Measurements from ENCODE around the gene ECPAS.
"Not testable (repeated sequence)": the region's sequence is repeated elsewhere in the genome, so short reads cannot be mapped to it uniquely, and the experiment has no call there.

The ECPAS gene

DNA sequence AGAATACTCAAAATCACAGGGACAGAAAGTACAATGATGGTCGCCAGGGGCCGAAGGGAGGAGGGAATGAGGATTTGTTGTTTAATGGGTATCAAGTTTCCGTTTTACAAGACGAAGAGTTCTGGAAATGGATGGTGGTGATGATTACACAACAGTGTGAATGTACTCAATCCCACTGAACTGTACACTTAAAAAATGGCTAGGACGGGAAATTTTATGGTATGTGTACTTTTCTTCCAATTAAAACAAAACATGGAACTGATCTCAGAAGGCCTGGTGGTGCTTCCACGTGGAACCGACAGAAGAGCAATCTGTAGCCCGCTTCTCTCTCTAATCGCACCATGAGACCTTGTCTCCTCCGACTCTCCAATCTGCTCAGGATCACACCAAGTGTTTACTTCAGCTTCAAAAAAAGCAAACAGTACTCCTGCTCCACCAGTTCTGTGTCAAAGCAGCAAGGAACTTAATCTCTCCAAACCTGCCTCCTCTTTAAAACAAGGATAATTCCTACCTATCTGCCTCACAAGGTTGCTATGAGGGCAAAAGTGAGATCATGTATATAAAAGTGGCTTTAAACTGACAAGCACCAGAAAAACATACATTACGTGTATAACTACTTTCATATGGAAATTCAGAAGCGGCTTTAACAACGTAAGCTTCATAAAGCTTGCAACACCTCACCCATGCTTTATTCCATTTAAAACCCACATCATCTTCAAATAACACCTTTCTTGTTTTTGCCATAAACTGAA, 2.1 kb downstream of the ECPAS start:
- no peak for DNase-seq

DNA sequence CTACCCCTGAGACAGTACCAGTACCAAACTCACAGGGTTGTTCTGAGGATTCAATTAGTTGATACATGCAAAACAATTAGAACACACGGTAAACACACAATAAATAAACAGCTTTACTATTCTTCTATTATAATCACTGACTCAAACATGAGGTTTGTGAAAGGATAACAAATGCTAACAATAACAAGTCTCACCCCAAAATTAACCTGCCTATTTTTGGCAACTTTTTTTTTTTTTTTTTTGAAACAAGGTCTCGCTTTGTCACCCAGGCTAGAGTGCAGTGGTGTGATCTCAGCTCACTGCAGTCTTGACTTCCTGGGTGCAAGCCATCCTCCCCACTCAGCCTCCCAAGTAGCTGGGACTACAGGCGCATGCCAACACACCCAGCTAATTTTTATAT, 6.5 kb downstream of the ECPAS start:
- no peak for DNase-seq

DNA sequence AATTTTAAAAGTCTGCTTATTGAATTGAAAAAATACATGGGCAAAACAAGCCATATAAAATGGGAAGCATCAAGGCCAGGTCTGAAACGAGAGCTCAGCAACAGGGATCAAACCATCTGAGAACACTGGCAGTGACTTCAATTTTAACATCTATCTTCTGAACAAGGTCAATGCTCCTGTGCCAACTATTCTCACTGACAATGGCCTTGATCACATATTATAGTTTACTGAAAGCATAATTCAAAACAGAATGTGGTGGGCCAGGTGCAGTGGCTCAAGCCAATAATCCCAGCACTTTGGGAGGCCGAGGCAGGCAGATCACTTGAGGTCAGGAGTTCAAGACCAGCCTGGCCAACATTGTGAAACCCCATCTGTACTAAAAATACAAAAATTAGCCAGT, 9.0 kb downstream of the ECPAS start:
- DNase-seq, result no peak

DNA sequence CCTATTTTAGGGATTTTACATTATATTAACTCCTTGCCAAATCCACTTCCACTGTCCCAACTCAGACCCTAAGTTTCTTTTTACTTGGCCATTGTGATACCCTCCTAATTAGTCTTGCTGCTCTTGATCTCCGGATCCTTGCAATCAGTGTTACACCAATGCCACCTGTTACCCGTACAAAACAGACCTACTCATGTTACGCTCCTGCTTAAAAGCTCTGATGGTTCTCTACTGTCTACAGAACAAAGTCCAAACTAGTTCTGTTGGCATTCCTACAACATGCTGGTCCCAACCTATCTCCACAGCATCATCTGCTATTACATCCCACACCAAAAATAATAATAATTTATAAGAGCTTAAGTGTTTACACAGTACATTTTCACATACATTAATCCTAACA, 9.8 kb downstream of the ECPAS start:
- no peak for DNase-seq

DNA sequence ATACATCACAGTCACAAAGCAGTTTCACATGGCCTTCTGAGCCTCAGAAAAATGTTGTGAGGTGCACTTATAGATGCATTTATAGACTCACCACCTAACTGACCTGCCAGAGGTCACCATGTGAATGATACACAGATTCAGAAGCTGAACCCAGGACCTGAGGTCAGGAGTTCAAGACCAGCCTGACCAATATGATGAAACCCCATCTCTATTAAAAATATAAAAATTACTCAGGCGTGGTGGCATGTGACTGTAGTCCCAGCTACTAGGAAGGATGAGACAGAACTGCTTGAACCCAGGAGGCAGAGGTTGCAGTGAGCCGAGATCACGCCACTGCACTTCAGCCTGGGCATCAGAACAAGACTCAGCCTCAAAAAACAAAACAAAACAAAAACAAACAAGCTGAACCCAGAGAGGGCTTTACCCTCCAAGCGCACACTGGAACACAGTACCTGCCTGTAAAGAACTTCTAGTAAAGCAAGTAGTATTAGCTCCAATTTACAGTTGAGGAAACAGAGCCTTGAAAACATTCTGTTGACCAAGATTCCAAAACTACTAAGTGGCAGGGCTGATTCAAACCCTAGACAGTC, 16.3 kb downstream of the ECPAS start:
- no peak for DNase-seq

DNA sequence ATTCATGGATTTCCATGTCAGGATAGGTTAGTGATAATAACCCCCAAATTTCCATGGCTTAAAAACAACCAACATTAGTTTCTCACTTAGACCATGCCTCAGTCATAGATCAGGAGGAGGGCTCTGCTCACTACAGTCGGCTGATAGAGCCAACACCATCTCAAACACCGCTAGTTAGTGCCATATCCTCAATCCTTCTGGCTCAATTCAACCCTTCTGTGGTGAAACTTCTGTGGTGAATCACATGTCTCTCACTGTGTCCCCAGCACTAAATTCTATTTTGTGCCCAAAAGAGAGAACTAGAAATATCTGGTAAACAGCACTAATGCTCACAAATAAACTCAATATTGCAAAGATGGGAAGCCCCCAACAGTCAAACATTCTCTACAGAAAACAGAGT, 21.1 kb downstream of the ECPAS start:
- no peak for DNase-seq

DNA sequence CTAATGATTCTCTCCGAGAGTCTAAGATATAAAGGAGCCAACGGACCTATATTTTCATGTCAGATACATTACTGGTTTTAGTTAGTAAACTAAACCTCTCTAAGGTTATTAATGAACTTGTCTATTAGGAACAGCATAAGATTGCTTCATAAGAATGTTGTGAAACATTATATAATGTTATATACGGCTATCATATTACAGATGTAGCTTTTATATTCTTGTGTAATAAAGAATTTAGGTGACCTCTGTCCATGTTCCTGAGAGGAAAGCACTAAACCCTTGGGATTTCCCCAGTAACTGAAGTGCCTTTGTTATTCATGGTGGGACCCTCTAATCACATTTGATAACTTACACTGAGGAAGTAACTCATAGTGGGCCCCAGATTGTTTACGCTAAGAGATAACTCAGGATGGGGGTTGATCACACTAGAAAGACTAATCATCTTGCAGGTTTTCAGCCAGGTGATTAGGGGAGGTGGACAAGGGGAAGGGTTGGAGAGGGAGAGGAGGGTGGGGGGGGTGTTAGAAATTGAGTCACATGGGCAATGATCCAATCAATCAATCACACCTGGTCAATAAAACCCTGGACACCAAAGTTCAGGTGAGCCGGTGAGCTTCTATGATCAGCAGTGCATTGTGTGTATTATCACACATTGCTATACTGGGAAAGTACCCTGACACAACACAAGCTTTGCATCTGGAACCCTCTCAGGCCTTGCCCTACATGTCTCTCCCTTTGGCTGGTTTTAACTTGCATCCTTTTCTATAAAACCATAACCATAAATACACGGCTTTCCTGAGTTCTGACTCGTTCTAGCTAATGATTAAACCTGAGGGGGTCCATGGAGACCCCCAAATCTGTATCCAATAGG, 25.8 kb downstream of the ECPAS start:
- no peak for DNase-seq

DNA sequence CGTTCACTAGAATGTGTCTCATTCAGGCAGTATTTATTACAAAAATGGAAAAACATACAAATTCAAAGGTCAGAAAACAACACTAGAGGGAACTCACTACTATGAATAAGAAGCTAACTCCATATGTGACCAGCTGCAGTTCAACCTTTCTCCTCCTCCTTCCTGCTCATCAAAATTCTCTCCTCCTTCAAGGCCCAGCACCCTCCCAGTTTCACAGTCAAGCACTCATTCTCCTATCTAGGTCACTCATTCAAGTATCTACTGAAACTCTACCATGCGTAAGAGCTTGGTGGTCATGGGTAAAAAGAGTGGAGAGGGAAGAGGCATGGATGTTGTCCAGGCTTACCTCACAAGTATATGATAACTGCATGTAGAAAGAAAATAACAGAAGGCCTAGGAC, 27.7 kb downstream of the ECPAS start:
- DNase-seq, result peak in 5 of 56 donors; percentile 3 to 12 (median 4)

DNA sequence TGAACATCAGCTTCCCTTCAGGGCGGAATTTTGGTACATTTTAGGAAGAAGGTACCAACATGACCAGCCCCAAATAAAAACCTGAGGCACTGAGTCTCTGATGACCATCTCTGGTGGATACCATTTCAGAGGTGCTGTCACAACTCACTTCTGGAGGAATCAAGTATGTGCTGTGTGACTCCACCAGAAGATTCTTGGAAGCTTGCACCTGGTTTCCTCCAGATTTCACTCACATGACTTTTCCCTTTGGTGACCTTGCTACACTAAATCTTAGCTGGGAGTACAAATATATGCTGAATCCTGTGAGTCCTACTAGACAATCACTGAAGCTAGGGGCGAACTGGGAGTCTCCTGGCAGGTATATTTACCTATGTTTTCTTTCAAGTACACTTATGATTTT, 28.5 kb downstream of the ECPAS start:
- DNase-seq, result no peak

DNA sequence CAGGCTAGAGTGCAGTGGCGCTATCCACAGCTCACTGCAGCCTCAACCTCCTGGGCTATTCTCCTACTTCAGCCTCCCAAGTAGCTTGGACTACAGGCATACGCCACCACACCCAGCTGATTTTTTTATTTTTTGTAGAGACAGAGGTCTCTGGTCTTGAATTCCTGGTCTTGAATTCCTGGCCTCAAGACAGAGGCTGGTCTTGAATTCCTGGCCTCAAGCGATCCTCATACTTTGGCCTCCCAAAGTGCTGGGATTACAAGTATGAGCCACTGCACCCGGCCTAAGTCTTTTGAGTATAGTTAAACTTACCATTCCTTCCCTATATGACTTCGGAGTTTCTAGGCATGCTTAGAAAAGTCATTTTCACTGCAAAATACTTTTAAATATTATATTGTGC, 29.4 kb downstream of the ECPAS start:
- DNase-seq, result no peak

DNA sequence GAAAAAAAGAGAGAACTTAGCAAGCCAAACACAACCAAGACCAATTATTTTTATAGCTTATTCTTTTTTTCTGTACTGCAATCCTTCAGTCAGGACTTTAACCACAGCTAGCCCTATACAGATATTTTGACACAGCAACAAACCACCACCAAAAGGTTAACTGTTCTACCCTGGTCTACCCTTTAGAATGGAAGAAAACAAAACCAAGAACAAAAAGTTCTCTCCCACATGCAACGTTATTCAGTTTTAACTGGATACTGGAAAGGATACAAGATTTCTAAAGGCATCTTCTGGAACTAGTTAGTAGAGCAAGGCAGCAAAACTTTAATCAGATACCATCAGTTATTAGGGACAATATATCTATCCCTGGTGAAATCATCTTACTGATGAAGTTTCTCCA, 32.6 kb downstream of the ECPAS start:
- DNase-seq, result no peak

DNA sequence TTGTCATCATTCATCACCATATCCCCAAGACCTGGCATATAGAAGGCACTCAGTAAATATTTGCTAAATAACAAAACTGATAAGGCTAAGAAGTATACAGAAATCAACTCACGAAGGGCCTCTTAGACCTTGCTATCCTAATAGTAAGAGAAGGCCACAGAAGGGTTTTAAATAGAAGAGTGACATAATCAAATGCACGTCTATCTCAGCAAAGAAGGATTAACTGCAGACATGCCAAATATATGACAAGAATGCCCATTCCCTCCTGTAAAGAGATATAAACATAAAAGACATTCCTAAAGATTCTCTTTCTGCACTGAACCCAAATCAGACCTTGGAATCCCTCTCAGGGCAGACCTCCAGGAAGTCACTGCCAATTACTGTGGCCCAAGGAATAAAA, 34.1 kb downstream of the ECPAS start:
- no peak for DNase-seq

DNA sequence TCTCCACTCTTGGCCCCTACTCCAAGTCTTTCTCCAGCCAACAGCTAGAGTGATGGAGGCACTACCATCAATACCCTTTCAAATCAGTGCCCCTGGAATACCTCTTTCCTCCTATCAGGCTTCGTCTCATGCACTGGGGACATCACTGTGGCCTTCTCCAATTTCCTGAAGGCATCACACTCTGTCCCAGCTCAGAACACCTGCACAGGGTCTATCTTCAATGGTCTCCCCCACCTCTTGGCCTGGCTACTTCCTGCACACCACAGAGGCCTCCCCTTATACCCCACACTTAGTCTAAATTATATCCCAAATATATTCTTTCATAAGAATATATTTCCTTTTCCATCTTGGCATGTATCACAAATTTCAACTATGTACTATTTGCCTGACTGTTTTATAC, 34.5 kb downstream of the ECPAS start:
- DNase-seq, result no peak

DNA sequence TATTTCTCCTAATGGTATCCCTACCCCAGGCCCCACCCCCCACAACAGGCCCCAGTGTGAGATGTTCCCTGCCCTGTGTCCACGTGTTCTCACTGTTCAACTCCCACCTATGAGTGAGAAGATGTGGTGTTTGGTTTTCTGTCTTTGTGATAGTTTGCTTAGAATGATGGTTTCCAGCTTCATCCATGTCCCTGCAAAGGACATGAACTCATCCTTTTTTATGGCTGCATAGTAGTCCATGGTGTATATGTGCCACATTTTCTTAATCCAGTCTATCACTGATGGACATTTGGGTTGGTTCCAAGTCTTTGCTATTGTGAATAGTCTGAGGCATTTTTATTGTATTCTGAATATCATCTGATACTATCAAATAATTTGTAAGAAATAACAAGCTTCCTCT, 38.4 kb downstream of the ECPAS start:
- not testable (repeated sequence) for DNase-seq

DNA sequence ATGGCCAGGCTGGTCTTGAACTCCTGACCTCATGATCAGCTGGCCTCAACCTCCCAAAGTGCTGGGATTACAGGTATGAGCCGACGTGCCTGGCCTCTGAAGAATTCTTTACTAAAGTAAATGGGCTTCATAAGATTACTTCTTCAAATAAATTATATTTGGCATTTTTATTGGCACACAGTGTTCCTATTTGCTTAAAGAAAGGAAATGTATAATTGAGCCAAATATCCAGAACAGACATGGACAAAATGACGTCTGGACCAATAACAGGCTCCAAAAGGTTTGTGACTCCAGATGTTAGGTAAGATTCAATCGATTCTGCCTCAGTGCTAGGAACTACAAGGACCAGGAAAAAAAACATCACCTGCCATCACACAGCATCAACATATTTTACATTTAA, 40.7 kb downstream of the ECPAS start:
- DNase-seq, result no peak

DNA sequence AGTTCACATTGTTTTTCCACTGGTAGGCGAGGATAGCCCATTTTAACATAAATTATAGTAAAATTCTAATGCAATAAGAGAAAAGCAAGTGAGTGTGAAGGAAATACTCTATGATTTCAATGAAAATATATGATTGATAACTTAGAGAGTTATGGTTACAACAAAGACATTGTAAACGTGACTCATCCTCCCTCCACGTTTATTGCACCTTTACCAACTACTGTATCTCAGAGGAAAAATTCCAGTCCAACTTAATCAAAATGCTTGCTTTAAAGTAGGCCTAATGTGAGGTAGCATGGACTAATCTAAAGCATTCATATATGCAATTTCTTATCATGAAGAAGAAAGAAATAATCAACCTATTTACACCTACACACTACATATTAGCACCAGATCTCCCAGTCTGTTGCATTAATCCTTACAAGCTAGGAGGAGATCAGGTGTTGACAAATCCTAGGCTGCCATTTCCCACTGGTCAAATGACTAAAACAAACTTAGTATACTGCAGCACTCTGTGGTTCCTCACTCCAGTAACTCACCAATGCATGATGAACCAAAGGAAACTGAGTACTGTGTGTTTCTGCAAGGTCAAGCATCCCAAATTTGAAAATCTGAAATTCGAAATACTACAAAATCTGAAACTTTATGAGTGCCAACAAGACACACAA, 41.7 kb downstream of the ECPAS start:
- DNase-seq, result no peak

DNA sequence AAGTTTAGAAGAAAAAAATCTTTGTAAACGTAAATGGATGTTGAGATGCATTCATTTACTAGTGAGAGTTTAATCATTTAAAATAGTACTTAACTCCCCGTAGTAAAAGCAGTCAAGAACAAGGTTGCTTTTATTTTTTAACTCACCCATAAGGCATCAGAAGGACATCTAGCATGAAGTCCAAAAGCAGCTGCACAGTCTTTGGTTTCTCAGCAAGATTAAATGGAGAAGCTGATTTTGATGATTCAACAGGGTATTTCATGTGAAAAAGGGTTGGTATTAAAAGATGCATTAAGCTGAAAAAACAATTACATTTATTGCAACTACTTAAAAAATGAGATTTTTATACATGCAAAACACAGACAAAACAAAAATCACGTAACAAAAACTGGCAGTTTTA, 44.0 kb downstream of the ECPAS start:
- no peak for DNase-seq

DNA sequence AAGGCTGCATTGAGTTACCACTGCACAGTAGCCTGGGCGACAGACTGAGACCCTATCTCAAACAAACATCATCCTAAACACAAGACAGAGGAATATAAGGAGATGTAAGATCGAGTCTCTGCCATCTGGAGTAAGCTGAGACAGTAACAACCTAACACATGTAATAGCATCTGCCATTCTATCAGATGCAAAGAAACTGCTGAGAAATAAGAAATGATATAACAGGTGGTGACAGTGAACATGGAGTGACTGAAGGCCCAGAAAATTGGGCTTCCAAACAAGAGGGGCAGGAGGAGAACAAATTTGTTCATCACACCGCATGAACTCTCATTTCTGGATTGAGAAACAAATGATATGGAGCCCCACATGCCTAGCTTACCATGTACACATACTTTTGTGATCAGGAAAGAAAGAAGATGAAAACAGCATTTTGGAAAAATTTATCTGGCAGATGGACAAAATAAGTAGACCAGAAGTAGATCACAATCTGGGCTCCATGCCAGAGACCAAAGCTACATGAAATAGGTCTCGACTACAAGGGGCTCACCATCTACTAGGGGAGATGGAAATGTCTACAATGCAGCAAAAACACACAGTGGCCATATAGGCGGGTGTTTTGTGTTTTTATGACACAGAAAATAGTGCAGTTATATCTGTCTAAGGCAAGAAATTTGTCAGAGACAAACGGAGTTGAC, 45.5 kb downstream of the ECPAS start:
- peak in 1 of 56 donors; percentile 3 for DNase-seq

DNA sequence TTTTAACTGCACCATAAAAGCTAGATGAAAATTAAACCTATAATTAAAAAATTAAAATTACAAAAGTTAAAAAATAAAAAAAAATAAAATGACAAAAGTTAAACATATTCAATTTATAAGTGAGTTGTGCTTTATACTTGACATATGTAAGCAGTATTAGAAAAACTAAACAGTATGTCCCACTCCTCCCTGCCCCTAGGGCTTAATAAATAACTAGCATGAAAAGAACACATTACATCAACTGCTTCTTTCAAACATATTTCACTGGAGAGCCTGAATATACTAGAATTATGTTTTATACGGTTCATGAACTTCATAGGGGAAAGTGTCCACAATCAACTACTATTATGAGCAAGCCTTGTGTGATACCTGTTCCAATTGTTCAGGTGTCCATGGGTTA, 47.6 kb downstream of the ECPAS start:
- DNase-seq, result no peak

DNA sequence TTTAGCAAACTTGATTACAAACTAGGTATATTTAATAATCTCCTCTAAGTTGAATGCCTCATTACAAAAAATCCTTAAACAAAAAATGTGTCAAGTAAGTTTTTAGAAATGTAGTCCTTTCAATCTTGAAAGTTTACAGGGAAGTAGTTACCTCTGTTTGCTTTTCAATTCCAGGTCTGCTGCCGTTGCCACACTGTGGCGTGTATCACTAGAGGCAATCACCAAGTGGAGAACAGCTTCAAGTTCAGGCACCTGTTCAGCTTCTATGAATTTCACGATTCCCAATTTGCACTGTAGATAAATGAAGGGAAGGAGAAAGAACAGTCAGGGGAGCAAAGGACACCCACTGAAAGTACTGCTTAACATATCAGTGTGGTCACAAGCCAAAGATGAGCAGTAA, 51.1 kb downstream of the ECPAS start:
- DNase-seq, result no peak

DNA sequence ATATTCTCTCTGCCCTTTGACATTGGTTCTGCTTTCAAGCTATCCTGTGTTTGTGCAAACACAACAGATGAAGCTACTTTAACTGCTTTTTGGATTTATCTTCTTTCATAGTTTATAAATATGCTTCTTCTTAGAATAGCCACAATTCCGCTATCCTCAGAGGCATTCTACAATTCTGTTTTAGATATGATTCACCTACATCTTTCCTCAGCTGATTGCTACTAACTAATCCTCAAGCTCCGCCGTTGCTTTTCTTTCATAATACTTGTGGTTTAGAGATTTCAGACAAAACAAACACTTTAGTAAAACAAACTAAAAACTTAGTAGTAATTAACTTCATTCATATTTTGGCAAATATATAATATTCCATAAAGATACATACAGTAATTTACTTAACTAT, 52.5 kb downstream of the ECPAS start:
- DNase-seq, result no peak
